HepG2 (cell line): ENCODE data around the gene NPB. TPM values are rescaled to one million over a fixed set of nuclear protein-coding genes. Genes with fewer than 3 reads are reported as not detected.

Source experiments
- AGO1 ChIP-seq: fragments of 200-400 bp; formaldehyde crosslinking; IDR thresholded peaks from 2 replicates; pipeline ENCODE4 v1.6.1; 2017; ENCODE audit warnings: mild to moderate bottlenecking, low read depth, low read length, moderate library complexity; ENCODE audit not compliant: poor library complexity, severe bottlenecking
- ATF1 ChIP-seq: IDR thresholded peaks from 2 replicates; pipeline ENCODE4 v1.6.1; 2016; ENCODE audit warnings: mild to moderate bottlenecking, control low read depth
- IRF2 ChIP-seq: IDR thresholded peaks from 2 replicates; pipeline ENCODE4 v1.6.1; 2018; ENCODE audit warnings: missing genetic modification reagents, missing compliant biosample characterization
- NBN ChIP-seq: fragments of 450-650 bp; conservative IDR thresholded peaks from 2 replicates; pipeline ENCODE4 v1.6.1; 2017
- NPAS2 ChIP-seq: sonication (generic); formaldehyde crosslinking; IDR thresholded peaks from 2 replicates; pipeline ENCODE4 v1.8.0; 2022; ENCODE audit warnings: mild to moderate bottlenecking, missing genetic modification reagents, borderline replicate concordance
- REPIN1 ChIP-seq: sonication (generic); formaldehyde crosslinking; IDR thresholded peaks from 2 replicates; pipeline ENCODE4 v1.8.0; 2022; ENCODE audit warnings: missing genetic modification reagents, low read depth, mild to moderate bottlenecking, borderline replicate concordance
- ZNF337 ChIP-seq: sonication (generic); formaldehyde crosslinking; IDR thresholded peaks from 2 replicates; pipeline ENCODE4 v1.5.1; 2020; ENCODE audit warnings: missing genetic modification reagents, low read depth, mild to moderate bottlenecking, borderline replicate concordance
- ZNF564 ChIP-seq: sonication (generic); formaldehyde crosslinking; IDR thresholded peaks from 2 replicates; pipeline ENCODE4 v1.8.1; 2023; ENCODE audit warnings: mild to moderate bottlenecking, missing genetic modification reagents
- ZNF878 ChIP-seq: sonication (generic); formaldehyde crosslinking; IDR thresholded peaks from 2 replicates; pipeline ENCODE4 v1.8.1; 2023; ENCODE audit warnings: mild to moderate bottlenecking, missing genetic modification reagents, moderate library complexity
- ZNF891 ChIP-seq: sonication (generic); formaldehyde crosslinking; IDR thresholded peaks from 2 replicates; pipeline ENCODE4 v1.5.0; 2020; ENCODE audit warnings: mild to moderate bottlenecking, missing genetic modification reagents
- polyA plus RNA-seq, 8 experiments: library from polyadenylated mRNA; depleted of rRNA in 3 of 8; stranded (reverse) in 7 of 8; unstranded in 1 of 8; fragments of >200 nt; fragmentation: Illumina TruSeq in 4 of 8; extraction: Trizol in 4 of 8; gene quantifications; 2 replicates each; pipeline versions ENCODE4 v1.2.1 to v1.2.3, GENCODE V29; 2011 to 2016; ENCODE audit warnings: low read depth in 4 of 8, missing spikeins in 1 of 8, mixed read lengths in 1 of 8; ENCODE audit not compliant: insufficient read depth in 1 of 8
- total RNA-seq, 5 experiments: library from RNA; depleted of rRNA; stranded (reverse); fragments of >200 nt; fragmentation: Illumina TruSeq; extraction: Trizol; gene quantifications; 2 replicates each; pipeline ENCODE4 v1.2.3, GENCODE V29; 2016; ENCODE audit warnings: low read depth in 1 of 5
- TF ChIP-seq, protein P1 (sequence below): sonication (generic); formaldehyde crosslinking; IDR thresholded peaks from 2 replicates; pipeline ENCODE4 v1.5.0; 2020; ENCODE audit warnings: mild to moderate bottlenecking, missing genetic modification reagents, borderline replicate concordance
- TF ChIP-seq, protein P2 (sequence below): IDR thresholded peaks from 2 replicates; pipeline ENCODE4 v1.6.1; 2012; ENCODE audit warnings: inconsistent platforms
- TF ChIP-seq, protein P3 (sequence below): sonication (generic); formaldehyde crosslinking; IDR thresholded peaks from 2 replicates; pipeline ENCODE4 v1.4.0; 2020; ENCODE audit warnings: missing genetic modification reagents
- TF ChIP-seq, protein P4 (sequence below): sonication (generic); formaldehyde crosslinking; IDR thresholded peaks from 2 replicates; pipeline ENCODE4 v1.4.0; 2020; ENCODE audit warnings: mild to moderate bottlenecking, missing genetic modification reagents
- TF ChIP-seq, protein P5 (sequence below): sonication (generic); formaldehyde crosslinking; IDR thresholded peaks from 2 replicates; pipeline ENCODE4 v1.5.0; 2020; ENCODE audit warnings: missing genetic modification reagents, mild to moderate bottlenecking, borderline replicate concordance

Gene NPB
- total and polyA plus RNA-seq, 2 of the 13 experiments (the other 11 are each of a cell fraction or from before 2014, with no cell fraction given): 0.11 to 0.93 TPM

DNA sequence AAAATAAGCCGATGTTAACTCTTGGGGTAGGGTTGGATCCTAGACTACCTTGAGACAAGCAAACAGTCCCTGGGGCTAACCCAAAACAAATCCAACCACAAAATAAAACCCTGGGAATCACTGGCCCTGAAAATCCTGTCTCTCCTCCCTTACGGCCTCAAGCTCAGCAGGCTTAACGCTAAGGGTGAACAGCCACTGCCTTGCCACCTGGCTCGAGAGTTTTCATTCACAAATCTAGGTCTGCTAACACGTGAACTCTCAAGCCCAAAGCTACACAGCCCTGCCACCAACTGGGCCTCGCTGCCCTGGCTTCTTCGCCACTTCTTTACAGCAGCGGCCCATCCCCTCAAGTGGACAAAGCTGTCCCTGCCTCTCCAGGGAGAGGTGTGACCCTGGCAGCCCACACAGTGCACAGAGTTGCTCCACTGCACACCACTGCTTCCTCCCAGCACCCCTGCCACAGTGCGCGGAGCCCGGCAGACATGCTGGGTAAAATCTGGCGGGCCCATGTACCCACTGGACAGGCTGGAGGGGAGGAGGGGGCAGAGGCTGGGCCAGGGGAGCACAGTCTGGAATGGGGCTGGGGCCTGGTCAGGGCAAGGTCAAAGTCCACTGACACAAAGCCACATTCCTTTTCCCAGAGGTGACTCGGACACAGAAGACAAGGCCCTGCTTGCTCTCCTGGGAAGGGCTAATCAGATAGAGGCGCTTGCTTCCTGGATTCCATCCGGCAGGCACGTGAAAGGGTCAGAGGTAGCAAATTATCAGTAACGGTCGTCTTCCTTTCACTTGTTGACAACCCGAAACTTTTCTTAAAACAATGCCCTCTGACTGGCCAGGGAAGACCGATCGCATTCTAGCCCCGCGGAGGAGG lies 8.2 kb downstream of the NPB start (continued):
- no peak for TF ChIP-seq ZNF564 (CRISPR knock-in tag)
- TF ChIP-seq ZNF891: peak; percentile 95; the same call in 1 of the 2 replicates
- TF ChIP-seq, protein P1, sequence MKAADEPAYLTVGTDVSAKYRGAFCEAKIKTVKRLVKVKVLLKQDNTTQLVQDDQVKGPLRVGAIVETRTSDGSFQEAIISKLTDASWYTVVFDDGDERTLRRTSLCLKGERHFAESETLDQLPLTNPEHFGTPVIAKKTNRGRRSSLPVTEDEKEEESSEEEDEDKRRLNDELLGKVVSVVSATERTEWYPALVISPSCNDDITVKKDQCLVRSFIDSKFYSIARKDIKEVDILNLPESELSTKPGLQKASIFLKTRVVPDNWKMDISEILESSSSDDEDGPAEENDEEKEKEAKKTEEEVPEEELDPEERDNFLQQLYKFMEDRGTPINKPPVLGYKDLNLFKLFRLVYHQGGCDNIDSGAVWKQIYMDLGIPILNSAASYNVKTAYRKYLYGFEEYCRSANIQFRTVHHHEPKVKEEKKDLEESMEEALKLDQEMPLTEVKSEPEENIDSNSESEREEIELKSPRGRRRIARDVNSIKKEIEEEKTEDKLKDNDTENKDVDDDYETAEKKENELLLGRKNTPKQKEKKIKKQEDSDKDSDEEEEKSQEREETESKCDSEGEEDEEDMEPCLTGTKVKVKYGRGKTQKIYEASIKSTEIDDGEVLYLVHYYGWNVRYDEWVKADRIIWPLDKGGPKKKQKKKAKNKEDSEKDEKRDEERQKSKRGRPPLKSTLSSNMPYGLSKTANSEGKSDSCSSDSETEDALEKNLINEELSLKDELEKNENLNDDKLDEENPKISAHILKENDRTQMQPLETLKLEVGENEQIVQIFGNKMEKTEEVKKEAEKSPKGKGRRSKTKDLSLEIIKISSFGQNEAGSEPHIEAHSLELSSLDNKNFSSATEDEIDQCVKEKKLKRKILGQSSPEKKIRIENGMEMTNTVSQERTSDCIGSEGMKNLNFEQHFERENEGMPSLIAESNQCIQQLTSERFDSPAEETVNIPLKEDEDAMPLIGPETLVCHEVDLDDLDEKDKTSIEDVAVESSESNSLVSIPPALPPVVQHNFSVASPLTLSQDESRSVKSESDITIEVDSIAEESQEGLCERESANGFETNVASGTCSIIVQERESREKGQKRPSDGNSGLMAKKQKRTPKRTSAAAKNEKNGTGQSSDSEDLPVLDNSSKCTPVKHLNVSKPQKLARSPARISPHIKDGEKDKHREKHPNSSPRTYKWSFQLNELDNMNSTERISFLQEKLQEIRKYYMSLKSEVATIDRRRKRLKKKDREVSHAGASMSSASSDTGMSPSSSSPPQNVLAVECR (CRISPR knock-in tag): peak; percentile 96
- peak; percentile 96 for TF ChIP-seq REPIN1 (CRISPR knock-in tag)
- TF ChIP-seq ATF1 (CRISPR knock-in tag): no peak
- TF ChIP-seq, protein P2, sequence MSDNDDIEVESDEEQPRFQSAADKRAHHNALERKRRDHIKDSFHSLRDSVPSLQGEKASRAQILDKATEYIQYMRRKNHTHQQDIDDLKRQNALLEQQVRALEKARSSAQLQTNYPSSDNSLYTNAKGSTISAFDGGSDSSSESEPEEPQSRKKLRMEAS: peak; percentile 51; the same call in 1 of the 2 replicates
- TF ChIP-seq, protein P3, sequence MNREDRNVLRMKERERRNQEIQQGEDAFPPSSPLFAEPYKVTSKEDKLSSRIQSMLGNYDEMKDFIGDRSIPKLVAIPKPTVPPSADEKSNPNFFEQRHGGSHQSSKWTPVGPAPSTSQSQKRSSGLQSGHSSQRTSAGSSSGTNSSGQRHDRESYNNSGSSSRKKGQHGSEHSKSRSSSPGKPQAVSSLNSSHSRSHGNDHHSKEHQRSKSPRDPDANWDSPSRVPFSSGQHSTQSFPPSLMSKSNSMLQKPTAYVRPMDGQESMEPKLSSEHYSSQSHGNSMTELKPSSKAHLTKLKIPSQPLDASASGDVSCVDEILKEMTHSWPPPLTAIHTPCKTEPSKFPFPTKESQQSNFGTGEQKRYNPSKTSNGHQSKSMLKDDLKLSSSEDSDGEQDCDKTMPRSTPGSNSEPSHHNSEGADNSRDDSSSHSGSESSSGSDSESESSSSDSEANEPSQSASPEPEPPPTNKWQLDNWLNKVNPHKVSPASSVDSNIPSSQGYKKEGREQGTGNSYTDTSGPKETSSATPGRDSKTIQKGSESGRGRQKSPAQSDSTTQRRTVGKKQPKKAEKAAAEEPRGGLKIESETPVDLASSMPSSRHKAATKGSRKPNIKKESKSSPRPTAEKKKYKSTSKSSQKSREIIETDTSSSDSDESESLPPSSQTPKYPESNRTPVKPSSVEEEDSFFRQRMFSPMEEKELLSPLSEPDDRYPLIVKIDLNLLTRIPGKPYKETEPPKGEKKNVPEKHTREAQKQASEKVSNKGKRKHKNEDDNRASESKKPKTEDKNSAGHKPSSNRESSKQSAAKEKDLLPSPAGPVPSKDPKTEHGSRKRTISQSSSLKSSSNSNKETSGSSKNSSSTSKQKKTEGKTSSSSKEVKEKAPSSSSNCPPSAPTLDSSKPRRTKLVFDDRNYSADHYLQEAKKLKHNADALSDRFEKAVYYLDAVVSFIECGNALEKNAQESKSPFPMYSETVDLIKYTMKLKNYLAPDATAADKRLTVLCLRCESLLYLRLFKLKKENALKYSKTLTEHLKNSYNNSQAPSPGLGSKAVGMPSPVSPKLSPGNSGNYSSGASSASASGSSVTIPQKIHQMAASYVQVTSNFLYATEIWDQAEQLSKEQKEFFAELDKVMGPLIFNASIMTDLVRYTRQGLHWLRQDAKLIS (CRISPR knock-in tag): peak; percentile 81; the same call in 1 of the 2 replicates
- no peak for TF ChIP-seq ZNF878 (CRISPR knock-in tag)
- no peak for TF ChIP-seq NBN
- TF ChIP-seq NPAS2 (CRISPR knock-in tag): no peak
- TF ChIP-seq AGO1: peak; percentile 86
- TF ChIP-seq IRF2: peak; percentile 63; the same call in 1 of the 2 replicates
- no peak for TF ChIP-seq ZNF337 (CRISPR knock-in tag)
- TF ChIP-seq, protein P4, sequence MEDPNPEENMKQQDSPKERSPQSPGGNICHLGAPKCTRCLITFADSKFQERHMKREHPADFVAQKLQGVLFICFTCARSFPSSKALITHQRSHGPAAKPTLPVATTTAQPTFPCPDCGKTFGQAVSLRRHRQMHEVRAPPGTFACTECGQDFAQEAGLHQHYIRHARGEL (CRISPR knock-in tag): peak; percentile 27
- TF ChIP-seq, protein P5, sequence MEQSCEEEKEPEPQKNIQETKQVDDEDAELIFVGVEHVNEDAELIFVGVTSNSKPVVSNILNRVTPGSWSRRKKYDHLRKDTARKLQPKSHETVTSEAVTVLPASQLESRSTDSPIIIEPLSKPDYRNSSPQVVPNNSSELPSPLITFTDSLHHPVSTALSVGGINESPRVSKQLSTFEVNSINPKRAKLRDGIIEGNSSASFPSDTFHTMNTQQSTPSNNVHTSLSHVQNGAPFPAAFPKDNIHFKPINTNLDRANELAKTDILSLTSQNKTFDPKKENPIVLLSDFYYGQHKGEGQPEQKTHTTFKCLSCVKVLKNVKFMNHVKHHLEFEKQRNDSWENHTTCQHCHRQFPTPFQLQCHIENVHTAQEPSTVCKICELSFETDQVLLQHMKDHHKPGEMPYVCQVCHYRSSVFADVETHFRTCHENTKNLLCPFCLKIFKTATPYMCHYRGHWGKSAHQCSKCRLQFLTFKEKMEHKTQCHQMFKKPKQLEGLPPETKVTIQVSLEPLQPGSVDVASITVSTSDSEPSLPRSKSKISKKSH: peak; percentile 88
